ENCODE measurements around the gene CHST11.

Gene CHST11

GRCh38 chr12:104453133-104453532 is 3.6 kb upstream of the CHST11 start:
- TF ChIP-seq, protein P1, sequence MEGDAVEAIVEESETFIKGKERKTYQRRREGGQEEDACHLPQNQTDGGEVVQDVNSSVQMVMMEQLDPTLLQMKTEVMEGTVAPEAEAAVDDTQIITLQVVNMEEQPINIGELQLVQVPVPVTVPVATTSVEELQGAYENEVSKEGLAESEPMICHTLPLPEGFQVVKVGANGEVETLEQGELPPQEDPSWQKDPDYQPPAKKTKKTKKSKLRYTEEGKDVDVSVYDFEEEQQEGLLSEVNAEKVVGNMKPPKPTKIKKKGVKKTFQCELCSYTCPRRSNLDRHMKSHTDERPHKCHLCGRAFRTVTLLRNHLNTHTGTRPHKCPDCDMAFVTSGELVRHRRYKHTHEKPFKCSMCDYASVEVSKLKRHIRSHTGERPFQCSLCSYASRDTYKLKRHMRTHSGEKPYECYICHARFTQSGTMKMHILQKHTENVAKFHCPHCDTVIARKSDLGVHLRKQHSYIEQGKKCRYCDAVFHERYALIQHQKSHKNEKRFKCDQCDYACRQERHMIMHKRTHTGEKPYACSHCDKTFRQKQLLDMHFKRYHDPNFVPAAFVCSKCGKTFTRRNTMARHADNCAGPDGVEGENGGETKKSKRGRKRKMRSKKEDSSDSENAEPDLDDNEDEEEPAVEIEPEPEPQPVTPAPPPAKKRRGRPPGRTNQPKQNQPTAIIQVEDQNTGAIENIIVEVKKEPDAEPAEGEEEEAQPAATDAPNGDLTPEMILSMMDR (conservative IDR thresholded peaks at IDR 0.05; ENCODE audit: low read length) = no peak
- no peak overlapping the region for H3K4me3 ChIP-seq (ENCODE audit: low read length)
- no peak for DNase-seq (ENCODE audit: low read depth)

DNA sequence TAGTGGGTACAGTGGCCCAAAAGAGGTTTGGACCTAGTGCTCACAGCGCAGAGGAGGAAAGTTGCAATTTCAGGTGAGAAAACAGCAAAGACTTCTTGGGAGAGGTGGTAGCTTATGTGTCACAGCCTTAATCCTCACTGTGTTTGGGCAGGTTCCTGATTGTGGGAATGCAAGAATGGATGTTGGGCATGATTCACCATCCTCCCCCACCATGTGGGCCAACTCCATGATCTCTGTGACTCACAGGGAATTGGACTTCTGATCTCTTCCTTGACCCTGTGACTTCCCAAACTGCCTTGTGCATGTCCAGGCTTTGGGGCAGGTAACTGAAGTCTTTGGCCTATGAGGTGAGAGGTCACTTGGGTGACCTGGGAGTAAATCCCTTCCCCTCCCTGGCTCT is 1.8 kb upstream of the CHST11 start:
- no peak overlapping the region for H3K4me3 ChIP-seq (ENCODE audit: low read length)
- TF ChIP-seq, protein P1 (conservative IDR thresholded peaks at IDR 0.05; ENCODE audit: low read length) = no peak
- DNase-seq (ENCODE audit: low read depth) = peak; percentile 71

GRCh38 chr12:104455578-104456416 is 951 bp upstream of the CHST11 start:
- H3K4me3 ChIP-seq (ENCODE audit: low read length) = peak overlapping the region; percentile 85
- DNase-seq (ENCODE audit: low read depth) = no peak
- TF ChIP-seq, protein P1 (conservative IDR thresholded peaks at IDR 0.05; ENCODE audit: low read length) = no peak

DNA sequence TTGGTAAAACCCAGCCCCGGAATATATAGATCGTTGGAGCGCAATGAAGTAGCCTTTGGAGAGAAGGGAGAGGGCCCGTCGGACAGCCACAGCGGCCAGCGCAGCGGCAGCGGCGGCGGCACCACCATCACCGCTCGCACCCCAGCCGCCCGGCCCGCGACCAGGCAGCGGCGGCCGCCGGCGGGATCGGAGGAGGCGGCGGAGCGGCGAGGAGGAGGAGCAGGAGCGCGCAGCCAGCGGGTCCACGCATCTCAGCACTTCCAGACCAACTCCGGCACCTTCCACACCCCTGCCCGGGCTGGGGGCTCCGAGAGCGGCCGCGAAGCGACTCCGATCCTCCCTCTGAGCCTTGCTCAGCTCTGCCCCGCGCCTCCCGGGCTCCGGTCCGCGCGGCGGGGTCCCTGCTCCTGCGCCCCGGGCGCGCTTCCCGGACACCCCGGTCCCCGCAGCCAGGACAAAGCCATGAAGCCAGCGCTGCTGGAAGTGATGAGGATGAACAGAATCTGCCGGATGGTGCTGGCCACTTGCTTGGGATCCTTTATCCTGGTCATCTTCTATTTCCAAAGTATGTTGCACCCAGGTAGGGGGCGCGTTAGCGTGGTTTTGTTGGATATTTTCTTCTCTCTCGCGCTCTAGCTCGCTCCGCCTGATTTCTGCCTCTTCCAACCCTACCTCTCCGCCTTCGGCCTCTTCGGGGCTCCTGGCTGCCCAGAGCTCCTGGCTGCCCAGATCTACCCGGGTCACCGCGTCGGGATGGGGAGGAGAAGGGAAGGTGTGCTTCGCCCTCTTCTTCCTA is 400 bp downstream of the CHST11 start:
- DNase-seq (ENCODE audit: low read depth) = peak; percentile 64
- H3K4me3 ChIP-seq (ENCODE audit: low read length) = peak overlapping the region; percentile 85
- TF ChIP-seq, protein P1 (conservative IDR thresholded peaks at IDR 0.05; ENCODE audit: low read length) = peak; percentile 50

GRCh38 chr12:104457746-104458693 is 1.3 kb downstream of the CHST11 start:
- H3K4me3 ChIP-seq (ENCODE audit: low read length) = peak overlapping the region; percentile 85
- TF ChIP-seq, protein P1 (conservative IDR thresholded peaks at IDR 0.05; ENCODE audit: low read length) = no peak; the same call in 1 of the 2 replicates
- peak; percentile 5 for DNase-seq (ENCODE audit: low read depth)

DNA sequence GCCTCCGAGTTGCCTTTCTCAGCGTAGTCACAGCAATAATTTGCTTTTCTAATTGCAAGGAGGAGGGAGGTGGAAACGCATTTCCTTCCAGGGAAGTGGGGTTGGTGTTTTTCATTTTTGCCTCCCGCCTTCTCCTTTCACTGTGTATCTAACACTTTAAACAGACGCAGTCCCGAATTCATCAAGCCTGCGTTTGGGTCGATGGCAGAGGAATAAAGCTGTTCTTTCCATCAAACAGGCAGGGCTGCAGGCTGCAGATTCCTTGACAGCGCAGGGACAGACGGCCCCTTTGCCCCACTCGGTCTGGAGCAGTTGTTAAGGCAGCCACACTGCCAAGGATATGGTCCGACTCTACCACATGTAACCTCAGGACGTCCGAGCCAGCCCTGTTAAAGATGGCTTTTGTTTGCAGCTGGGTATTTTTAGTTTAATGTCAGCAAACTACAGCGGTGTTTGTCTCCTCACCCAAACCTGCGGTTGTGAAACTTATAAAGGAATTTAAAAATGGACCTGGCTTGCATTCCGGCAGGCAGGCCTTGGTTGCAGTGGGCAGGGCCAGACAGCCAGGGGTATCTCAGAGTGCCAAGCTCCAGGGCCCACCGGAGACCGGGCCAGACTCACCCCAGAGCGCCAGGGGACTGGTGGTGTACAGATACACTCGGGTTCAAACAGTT is 2.1 kb downstream of the CHST11 start:
- peak overlapping the region; percentile 85 for H3K4me3 ChIP-seq (ENCODE audit: low read length)
- TF ChIP-seq, protein P1 (conservative IDR thresholded peaks at IDR 0.05; ENCODE audit: low read length) = no peak
- DNase-seq (ENCODE audit: low read depth) = peak; percentile 40

All from AG10803 (cell line).